ENCODE results near the gene TTN.

The TTN gene

DNA sequence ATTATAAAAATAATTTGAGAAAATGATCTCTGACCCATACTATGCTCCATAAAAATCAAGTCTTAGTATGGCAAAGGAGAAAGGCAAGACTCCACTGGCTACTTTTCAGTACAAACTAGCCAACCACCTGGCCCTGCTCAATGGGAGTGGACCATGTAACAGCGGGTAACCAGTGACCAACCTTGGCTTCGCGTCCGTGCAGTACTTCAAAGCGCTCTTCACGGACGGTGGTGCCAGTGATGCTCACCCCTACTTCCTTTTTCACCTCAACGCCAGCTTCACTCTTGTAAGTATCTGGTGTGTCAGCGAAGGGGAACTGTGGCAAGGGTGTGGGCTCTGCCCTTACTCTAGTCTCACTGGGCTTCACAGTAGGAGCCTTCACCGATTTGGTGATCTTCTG is 23.3 kb downstream of the TTN start:
- no peak overlapping the region for H3K4me3 ChIP-seq (ENCODE audit: low read length in 2 of 2)
- no peaks in the 10 kb centered on the region for H3K36me3 ChIP-seq (ENCODE audit: control insufficient read depth in 2 of 2, insufficient read depth in 2 of 2, low read length in 2 of 2)
- H3K27ac ChIP-seq (ENCODE audit: low read length): no peak overlapping the region
- H3K9me3 ChIP-seq (ENCODE audit: control insufficient read depth in 2 of 2, low read length in 2 of 2): no peaks in the 10 kb centered on the region
- no peak overlapping the region for H3K9ac ChIP-seq (ENCODE audit: low read length in 2 of 2)
- H3K4me1 ChIP-seq (ENCODE audit: control insufficient read depth, insufficient read depth, low read length): no peaks in the 10 kb centered on the region
- no peaks in the 10 kb centered on the region for H3K27me3 ChIP-seq (ENCODE audit: control insufficient read depth in 1 of 2, insufficient read depth in 2 of 2, low read length in 2 of 2)

DNA sequence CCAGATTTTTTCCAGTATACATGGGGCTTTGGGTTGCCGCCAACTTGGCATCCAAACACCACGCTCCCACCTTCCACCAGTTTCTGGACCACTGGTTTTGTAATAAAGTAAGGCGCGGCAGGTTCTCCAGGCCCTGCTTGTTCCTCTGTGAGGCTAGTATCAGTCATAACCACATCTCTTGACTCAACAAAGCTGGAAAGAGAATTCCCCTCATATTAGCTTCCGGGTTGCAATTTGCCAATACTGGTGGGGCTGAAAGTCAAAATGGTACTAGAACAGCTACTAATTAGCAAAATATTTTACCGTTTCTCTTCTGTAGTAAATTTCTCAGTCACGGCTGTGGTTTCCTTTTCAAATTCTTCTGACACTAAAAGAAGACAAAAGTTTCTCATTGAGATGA is 25.0 kb downstream of the TTN start:
- Histone ChIP-seq H3K36me3 (ENCODE audit: control insufficient read depth in 2 of 2, insufficient read depth in 2 of 2, low read length in 2 of 2) (no peaks in the 10 kb centered on the region), H3K4me3 (ENCODE audit: low read length in 2 of 2) (no peak overlapping the region), H3K9ac (ENCODE audit: low read length in 2 of 2) (no peak overlapping the region), H3K4me1 (ENCODE audit: control insufficient read depth, insufficient read depth, low read length) (no peaks in the 10 kb centered on the region), H3K27me3 (ENCODE audit: control insufficient read depth in 1 of 2, insufficient read depth in 2 of 2, low read length in 2 of 2) (no peaks in the 10 kb centered on the region), H3K27ac (ENCODE audit: low read length) (no peak overlapping the region), H3K9me3 (ENCODE audit: control insufficient read depth in 2 of 2, low read length in 2 of 2) (no peaks in the 10 kb centered on the region)

DNA sequence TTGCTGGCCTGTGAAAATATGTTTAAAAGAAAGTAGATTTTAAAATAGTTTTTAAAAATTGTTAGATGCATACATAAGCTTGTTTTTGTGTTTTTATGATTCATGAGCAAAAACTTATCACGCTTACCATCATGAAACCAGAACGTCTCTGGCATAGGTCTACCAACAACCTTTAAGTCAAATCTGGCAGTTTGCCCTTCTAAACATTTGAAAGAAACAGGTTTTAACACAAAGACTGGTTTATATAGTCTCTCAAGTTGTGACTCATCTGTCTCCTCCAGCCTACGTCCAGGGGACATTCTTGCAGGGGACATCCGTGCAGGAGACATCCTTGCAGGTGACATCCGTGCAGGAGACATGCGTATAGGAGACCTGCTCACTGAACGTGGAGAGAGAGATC is 29.6 kb downstream of the TTN start:
- no peak overlapping the region for H3K27ac ChIP-seq (ENCODE audit: low read length)
- no peaks in the 10 kb centered on the region for H3K4me1 ChIP-seq (ENCODE audit: control insufficient read depth, insufficient read depth, low read length)
- H3K9me3 ChIP-seq (ENCODE audit: control insufficient read depth in 2 of 2, low read length in 2 of 2): no peaks in the 10 kb centered on the region
- H3K4me3 ChIP-seq (ENCODE audit: low read length in 2 of 2): no peak overlapping the region
- no peak overlapping the region for H3K9ac ChIP-seq (ENCODE audit: low read length in 2 of 2)
- no peaks in the 10 kb centered on the region for H3K27me3 ChIP-seq (ENCODE audit: control insufficient read depth in 1 of 2, insufficient read depth in 2 of 2, low read length in 2 of 2)
- H3K36me3 ChIP-seq (ENCODE audit: control insufficient read depth in 2 of 2, insufficient read depth in 2 of 2, low read length in 2 of 2): no peaks in the 10 kb centered on the region

DNA sequence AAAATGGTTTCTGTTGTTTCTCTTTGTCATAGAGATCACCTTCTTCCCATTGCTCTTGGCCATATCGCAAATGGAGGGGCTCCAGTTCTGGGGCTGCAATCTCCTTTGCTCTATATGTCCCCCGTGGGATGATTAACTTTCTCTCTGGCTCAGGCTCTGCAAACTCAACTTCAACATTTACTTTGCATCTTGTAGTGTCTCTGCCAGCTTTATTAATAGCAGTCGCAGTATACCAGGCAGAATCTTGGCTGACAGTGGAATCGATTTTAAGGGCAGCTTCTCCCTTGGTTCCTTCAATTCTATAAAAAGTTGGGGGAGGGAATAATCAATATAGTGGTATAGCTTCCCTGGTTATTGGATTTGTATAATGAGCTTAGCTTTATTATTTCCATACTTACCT is 30.5 kb downstream of the TTN start:
- no peaks in the 10 kb centered on the region for H3K36me3 ChIP-seq (ENCODE audit: control insufficient read depth in 2 of 2, insufficient read depth in 2 of 2, low read length in 2 of 2)
- no peak overlapping the region for H3K9ac ChIP-seq (ENCODE audit: low read length in 2 of 2)
- no peak overlapping the region for H3K4me3 ChIP-seq (ENCODE audit: low read length in 2 of 2)
- no peak overlapping the region for H3K27ac ChIP-seq (ENCODE audit: low read length)
- H3K4me1 ChIP-seq (ENCODE audit: control insufficient read depth, insufficient read depth, low read length): no peaks in the 10 kb centered on the region
- no peaks in the 10 kb centered on the region for H3K9me3 ChIP-seq (ENCODE audit: control insufficient read depth in 2 of 2, low read length in 2 of 2)
- no peaks in the 10 kb centered on the region for H3K27me3 ChIP-seq (ENCODE audit: control insufficient read depth in 1 of 2, insufficient read depth in 2 of 2, low read length in 2 of 2)

DNA sequence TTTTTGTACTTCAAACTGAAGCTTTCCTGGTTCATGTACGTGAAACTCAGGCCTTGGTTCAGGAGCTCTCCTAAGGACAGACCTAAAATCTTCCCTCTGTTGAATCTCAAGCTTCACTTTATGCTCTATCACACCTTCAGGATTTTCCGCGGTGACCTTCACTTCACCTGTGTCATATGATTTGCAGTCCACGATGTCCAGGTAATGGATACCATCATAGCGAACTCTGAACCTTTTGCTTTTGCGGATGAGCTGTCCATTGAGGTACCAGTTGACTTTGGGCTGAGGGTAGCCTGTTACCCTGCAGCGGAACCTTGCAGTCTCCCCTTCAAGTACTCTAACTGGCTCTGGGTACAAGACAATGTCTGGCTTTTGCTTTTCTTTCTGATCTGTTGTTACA is 31.2 kb downstream of the TTN start:
- Histone ChIP-seq H3K4me3 (ENCODE audit: low read length in 2 of 2) (no peak overlapping the region), H3K4me1 (ENCODE audit: control insufficient read depth, insufficient read depth, low read length) (no peaks in the 10 kb centered on the region), H3K9ac (ENCODE audit: low read length in 2 of 2) (no peak overlapping the region), H3K27ac (ENCODE audit: low read length) (no peak overlapping the region), H3K36me3 (ENCODE audit: control insufficient read depth in 2 of 2, insufficient read depth in 2 of 2, low read length in 2 of 2) (no peaks in the 10 kb centered on the region), H3K9me3 (ENCODE audit: control insufficient read depth in 2 of 2, low read length in 2 of 2) (no peaks in the 10 kb centered on the region), H3K27me3 (ENCODE audit: control insufficient read depth in 1 of 2, insufficient read depth in 2 of 2, low read length in 2 of 2) (no peaks in the 10 kb centered on the region)

DNA sequence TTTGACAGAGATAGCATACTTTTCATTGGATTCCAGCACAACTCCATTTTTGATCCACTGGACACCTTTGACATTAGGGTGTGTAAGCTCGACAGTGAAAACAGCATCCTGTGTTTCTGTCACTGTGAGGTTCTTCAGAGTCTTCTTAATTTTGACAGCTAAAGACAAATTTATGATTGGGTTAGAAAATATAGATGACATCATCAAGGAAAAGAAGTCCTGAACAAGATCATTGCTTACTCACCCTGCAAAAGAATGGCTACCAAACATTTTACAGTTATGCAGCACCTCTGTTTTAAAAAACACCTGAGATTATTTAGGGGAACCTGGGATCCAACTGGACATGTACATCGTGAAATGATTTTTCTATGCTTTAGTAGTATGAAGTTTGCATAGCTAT is 36.7 kb downstream of the TTN start:
- H3K4me3 ChIP-seq (ENCODE audit: low read length in 2 of 2): no peak overlapping the region
- no peak overlapping the region for H3K9ac ChIP-seq (ENCODE audit: low read length in 2 of 2)
- H3K27me3 ChIP-seq (ENCODE audit: control insufficient read depth in 1 of 2, insufficient read depth in 2 of 2, low read length in 2 of 2): no peaks in the 10 kb centered on the region
- H3K36me3 ChIP-seq (ENCODE audit: control insufficient read depth in 2 of 2, insufficient read depth in 2 of 2, low read length in 2 of 2): no peaks in the 10 kb centered on the region
- no peaks in the 10 kb centered on the region for H3K9me3 ChIP-seq (ENCODE audit: control insufficient read depth in 2 of 2, low read length in 2 of 2)
- no peak overlapping the region for H3K27ac ChIP-seq (ENCODE audit: low read length)
- no peaks in the 10 kb centered on the region for H3K4me1 ChIP-seq (ENCODE audit: control insufficient read depth, insufficient read depth, low read length)

DNA sequence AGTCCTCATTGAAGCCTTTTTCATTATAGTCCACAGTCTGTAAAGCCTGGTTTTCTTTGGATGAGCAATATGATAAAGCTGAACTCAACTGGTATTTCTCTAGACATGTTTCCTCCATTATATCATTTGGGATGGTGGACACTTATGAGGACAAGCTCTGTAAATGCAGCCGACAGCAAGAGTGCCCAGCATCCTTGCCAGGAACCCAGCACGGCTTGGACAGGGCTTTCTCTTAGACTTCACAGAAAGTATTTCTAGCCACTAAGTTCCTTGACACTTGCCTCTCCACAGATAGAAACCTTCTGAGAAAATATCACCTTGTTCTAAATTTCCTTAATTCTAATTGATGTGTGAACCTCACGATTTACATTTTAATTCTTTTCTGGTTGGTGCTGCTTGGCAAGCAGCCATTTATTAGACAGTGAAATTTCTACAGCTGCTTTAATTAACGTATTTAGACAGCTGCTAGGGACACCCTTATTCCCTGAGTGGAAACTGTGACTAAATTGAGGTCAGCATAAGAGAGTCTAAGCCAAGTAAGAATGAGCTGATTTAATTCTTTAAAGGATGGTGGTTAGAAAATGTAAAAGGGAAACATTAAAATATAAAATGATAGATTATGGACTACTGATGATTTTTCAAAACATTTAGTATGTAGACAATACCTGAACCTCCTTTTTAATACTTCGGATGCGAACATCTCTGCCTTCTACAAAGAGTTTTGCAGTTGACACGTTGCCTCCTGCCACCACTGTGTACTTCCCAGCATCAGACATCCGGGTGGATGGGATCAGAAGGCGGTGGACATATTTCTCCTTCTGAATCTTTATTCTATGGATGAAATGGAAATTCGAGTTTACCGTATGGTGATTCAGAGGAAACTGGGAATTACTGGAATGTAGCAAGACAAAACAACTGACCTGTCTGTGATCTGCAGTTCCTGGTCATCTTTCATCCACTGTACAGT is 39.8 kb downstream of the TTN start:
- no peak overlapping the region for H3K9ac ChIP-seq (ENCODE audit: low read length in 2 of 2)
- H3K9me3 ChIP-seq (ENCODE audit: control insufficient read depth in 2 of 2, low read length in 2 of 2): no peaks in the 10 kb centered on the region
- H3K27me3 ChIP-seq (ENCODE audit: control insufficient read depth in 1 of 2, insufficient read depth in 2 of 2, low read length in 2 of 2): no peaks in the 10 kb centered on the region
- H3K27ac ChIP-seq (ENCODE audit: low read length): no peak overlapping the region
- no peaks in the 10 kb centered on the region for H3K36me3 ChIP-seq (ENCODE audit: control insufficient read depth in 2 of 2, insufficient read depth in 2 of 2, low read length in 2 of 2)
- no peaks in the 10 kb centered on the region for H3K4me1 ChIP-seq (ENCODE audit: control insufficient read depth, insufficient read depth, low read length)
- H3K4me3 ChIP-seq (ENCODE audit: low read length in 2 of 2): no peak overlapping the region

DNA sequence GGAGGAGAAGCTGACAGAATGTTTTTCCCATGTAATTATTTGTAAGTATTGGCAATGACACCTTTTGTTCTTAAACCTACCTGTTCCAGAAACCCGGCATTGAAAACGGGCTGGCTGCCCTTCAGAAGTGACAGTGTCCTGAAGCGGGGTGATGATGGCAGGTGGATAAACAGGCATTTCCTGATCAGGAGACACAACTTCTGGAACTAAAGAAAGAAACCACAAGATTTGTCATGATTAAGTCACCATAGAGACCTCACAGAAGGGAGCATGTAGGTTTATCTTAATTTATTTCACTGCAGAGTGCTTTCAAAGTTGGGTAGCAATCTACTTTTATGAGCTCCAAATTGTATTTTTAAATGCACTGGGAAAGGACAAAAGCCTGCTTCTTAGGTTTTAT is 43.1 kb downstream of the TTN start:
- Histone ChIP-seq H3K27ac (ENCODE audit: low read length) (no peak overlapping the region), H3K36me3 (ENCODE audit: control insufficient read depth in 2 of 2, insufficient read depth in 2 of 2, low read length in 2 of 2) (no peaks in the 10 kb centered on the region), H3K9ac (ENCODE audit: low read length in 2 of 2) (no peak overlapping the region), H3K4me1 (ENCODE audit: control insufficient read depth, insufficient read depth, low read length) (no peaks in the 10 kb centered on the region), H3K9me3 (ENCODE audit: control insufficient read depth in 2 of 2, low read length in 2 of 2) (no peaks in the 10 kb centered on the region), H3K4me3 (ENCODE audit: low read length in 2 of 2) (no peak overlapping the region), H3K27me3 (ENCODE audit: control insufficient read depth in 1 of 2, insufficient read depth in 2 of 2, low read length in 2 of 2) (no peaks in the 10 kb centered on the region)

DNA sequence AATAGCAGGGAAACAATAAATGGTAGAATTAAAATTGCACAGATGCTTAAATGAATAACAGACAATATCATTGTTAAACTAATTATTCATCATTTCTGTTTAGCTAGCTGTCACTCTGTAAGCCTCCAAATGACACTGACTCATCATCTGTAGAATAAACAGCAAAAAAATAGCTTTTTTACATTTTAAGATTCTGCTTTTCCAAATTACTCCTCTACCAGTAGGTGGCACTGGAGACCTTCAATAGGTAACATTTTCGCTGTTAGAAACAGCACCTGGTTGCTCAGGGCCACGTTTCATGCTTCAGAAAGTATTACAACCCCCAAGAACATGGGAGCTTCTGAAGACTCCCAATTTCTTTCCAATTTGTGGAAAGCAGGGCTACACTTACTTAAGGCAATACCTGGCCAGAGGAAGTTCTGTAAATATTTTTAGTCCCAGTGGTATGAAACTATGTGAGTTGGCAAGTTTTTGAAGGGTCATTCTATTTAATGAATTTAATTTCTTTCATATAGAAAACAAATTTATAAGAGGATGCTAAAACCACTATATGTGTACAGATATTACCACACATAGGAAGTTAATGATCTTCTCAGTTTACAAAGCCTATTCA is 45.4 kb downstream of the TTN start:
- Histone ChIP-seq H3K27ac (ENCODE audit: low read length) (no peak overlapping the region), H3K4me1 (ENCODE audit: control insufficient read depth, insufficient read depth, low read length) (no peaks in the 10 kb centered on the region), H3K27me3 (ENCODE audit: control insufficient read depth in 1 of 2, insufficient read depth in 2 of 2, low read length in 2 of 2) (no peaks in the 10 kb centered on the region), H3K9ac (ENCODE audit: low read length in 2 of 2) (no peak overlapping the region), H3K4me3 (ENCODE audit: low read length in 2 of 2) (no peak overlapping the region), H3K36me3 (ENCODE audit: control insufficient read depth in 2 of 2, insufficient read depth in 2 of 2, low read length in 2 of 2) (no peaks in the 10 kb centered on the region), H3K9me3 (ENCODE audit: control insufficient read depth in 2 of 2, low read length in 2 of 2) (no peaks in the 10 kb centered on the region)

DNA sequence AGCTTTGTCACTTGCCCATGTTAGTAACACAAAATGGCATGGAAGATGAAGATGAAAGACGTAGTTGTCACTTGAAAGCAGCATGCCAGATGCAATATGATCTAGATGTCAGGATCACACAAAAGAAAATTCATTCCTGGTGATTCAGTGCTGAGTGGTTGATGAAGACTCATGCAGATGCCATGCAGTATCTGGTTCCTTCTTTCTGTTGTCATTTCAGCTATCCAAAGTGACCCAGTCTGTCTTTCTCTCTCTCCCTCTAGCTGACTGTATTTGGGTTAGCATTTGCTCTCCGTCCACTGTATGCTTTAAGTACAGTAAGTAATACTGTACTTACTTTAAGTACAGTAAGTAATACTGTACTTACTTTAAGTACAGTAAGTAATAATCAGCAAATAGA is 50.4 kb downstream of the TTN start:
- Histone ChIP-seq H3K9ac (ENCODE audit: low read length in 2 of 2) (no peak overlapping the region), H3K27ac (ENCODE audit: low read length) (no peak overlapping the region), H3K9me3 (ENCODE audit: control insufficient read depth in 2 of 2, low read length in 2 of 2) (no peaks in the 10 kb centered on the region), H3K27me3 (ENCODE audit: control insufficient read depth in 1 of 2, insufficient read depth in 2 of 2, low read length in 2 of 2) (no peaks in the 10 kb centered on the region), H3K4me3 (ENCODE audit: low read length in 2 of 2) (no peak overlapping the region), H3K36me3 (ENCODE audit: control insufficient read depth in 2 of 2, insufficient read depth in 2 of 2, low read length in 2 of 2) (no peaks in the 10 kb centered on the region), H3K4me1 (ENCODE audit: control insufficient read depth, insufficient read depth, low read length) (no peaks in the 10 kb centered on the region)

DNA sequence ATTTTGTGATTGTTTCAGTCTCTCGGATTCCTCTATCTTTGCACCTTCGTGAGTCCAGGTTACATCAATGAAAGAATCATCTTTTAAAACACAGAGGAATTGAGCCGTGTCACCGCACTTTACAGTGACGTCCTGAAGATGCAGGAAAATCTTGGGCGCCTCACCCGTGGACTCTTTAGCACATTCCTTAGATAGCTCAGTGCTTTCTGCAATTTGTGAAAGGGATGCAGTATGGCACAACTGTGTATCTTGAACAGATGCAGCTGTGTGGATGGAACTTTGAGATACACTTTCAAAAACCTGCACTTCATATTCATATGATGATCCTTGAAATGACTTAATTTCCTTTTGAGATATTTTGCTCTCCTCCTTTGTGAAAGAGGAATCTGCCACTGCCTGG is 50.9 kb downstream of the TTN start:
- Histone ChIP-seq H3K36me3 (ENCODE audit: control insufficient read depth in 2 of 2, insufficient read depth in 2 of 2, low read length in 2 of 2) (no peaks in the 10 kb centered on the region), H3K9ac (ENCODE audit: low read length in 2 of 2) (no peak overlapping the region), H3K27ac (ENCODE audit: low read length) (no peak overlapping the region), H3K4me3 (ENCODE audit: low read length in 2 of 2) (no peak overlapping the region), H3K9me3 (ENCODE audit: control insufficient read depth in 2 of 2, low read length in 2 of 2) (no peaks in the 10 kb centered on the region), H3K27me3 (ENCODE audit: control insufficient read depth in 1 of 2, insufficient read depth in 2 of 2, low read length in 2 of 2) (no peaks in the 10 kb centered on the region), H3K4me1 (ENCODE audit: control insufficient read depth, insufficient read depth, low read length) (no peaks in the 10 kb centered on the region)
